GM19397 (cell line): ENCODE data around the gene OR5D13.

ENCODE experiments used
- ATAC-seq: cut with Tn5 transposase; IDR thresholded peaks from one replicate; pipeline ENCODE4 v1.9.1; 2021; ENCODE audit warnings: mild to moderate bottlenecking, moderate library complexity; ENCODE audit not compliant: unreplicated experiment

Gene OR5D13

GRCh38 chr11:55773138-55773537, at the start of gene OR5D13:
Gene OR5D13, plus strand, starts transcription at chr11:55773438. Its CDS starts 0 bp downstream, at chr11:55773438.
- ATAC-seq: no peak

GRCh38 chr11:55726715-55727324, 46.4 kb upstream of the OR5D13 start:
- ATAC-seq: no peak

GRCh38 chr11:55732936-55733335, 40.3 kb upstream of the OR5D13 start:
- no peak for ATAC-seq

DNA sequence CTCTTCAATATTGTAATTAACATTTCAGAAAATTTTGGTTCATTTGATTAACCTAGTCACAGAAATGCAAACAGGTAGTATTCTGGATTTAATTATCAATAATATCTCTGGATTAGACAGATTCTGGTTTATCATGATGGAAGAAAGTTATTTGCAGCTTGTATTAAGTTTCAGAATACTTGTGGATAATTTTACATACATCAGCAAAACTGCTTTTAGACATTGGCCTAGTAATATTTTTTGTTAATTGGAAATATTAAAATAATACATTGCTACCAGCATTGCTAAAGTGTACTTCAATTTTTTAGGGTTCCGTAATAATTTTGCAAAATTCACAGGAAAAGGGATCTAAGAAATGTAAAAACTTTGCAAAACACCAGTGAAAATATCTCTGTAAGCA, 18.4 kb downstream of the OR5D13 start:
- no peak for ATAC-seq

- no peak for ATAC-seq
These were observed 20.1 kb downstream of the OR5D13 start for GRCh38 chr11:55793321-55793720.

DNA sequence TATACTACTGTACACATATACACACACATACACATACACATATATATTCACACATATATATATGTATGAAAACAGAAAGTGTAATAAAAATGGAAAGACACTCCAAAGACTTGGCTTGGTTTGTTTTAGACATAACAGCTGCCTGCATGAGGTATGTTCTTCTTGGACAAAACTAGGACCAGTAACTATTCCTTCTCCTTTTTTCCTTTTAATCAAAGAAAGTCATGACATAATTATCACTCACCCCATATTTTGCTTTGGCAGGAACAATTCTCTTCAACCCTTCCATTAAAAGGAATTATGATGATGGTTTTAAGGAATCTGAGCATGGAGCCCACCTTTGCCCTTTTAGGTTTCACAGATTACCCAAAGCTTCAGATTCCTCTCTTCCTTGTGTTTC, 22.0 kb downstream of the OR5D13 start, which contains the start of gene OR5D14:
Gene OR5D14 (plus strand): TSS at position 301 of the 400 bp plus-strand sequence. CDS start 0 bp downstream, at position 301.
- no peak for ATAC-seq

DNA sequence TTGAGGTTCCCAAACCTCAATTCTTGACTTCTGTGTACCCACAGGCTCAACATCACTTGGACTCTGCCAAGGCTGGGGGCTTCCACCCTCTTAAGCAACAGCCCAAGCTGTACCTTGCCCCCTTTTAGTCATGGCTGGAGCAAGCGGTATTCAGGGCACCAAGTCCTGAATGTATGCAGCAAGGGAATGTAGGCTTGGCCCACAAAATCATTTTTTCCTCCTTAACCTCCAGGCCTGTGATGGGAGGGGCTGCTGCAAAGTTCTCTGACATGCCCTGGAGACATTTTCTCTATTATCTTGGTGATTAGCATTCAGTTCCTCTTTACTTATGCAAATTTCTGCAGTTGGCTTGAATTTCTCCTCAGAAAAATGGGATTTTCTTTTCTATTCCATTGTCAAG, 33.0 kb downstream of the OR5D13 start:
- no peak for ATAC-seq

- no peak for ATAC-seq
These were observed 37.8 kb downstream of the OR5D13 start, which contains the start of gene OR5L1 for GRCh38 chr11:55811067-55811466. Gene OR5L1, plus strand, starts transcription at chr11:55811367. Its CDS starts 100 bp downstream, at chr11:55811467.

- no peak for ATAC-seq
These were observed 46.1 kb downstream of the OR5D13 start, which contains the start of gene OR5D18 for GRCh38 chr11:55819330-55819729. Gene OR5D18, plus strand, starts transcription at chr11:55819630. Its CDS starts 0 bp downstream, at chr11:55819630.
